IPS-20b (cell line): Measurements from ENCODE around the gene PGLYRP3.
"Not testable (repeated sequence)": the region's sequence is repeated elsewhere in the genome, so short reads cannot be mapped to it uniquely, and the experiment has no call there.

Experiments
- H3K27ac ChIP-seq: one replicate; pipeline ENCODE4 v1.5.1; 2013; ENCODE audit warnings: low read length
- H3K27me3 ChIP-seq: 2 replicates; pipeline ENCODE4 v1.6.1; 2013; ENCODE audit warnings: mild to moderate bottlenecking, low read length, inconsistent platforms; ENCODE audit not compliant: insufficient read depth
- H3K36me3 ChIP-seq: 2 replicates; pipeline ENCODE4 v1.6.1; 2013; ENCODE audit warnings: low read depth, mild to moderate bottlenecking, inconsistent platforms, low read length, moderate library complexity; ENCODE audit not compliant: insufficient read depth
- H3K4me1 ChIP-seq: 2 replicates; pipeline ENCODE4 v1.6.1; 2013; ENCODE audit warnings: mild to moderate bottlenecking, control low read depth, inconsistent platforms, low read length, moderate library complexity; ENCODE audit not compliant: insufficient read depth
- H3K4me3 ChIP-seq: 2 replicates; pipeline ENCODE4 v1.5.1; 2013; ENCODE audit warnings: mild to moderate bottlenecking, low read length, inconsistent platforms
- H3K9ac ChIP-seq: 2 replicates; pipeline ENCODE4 v1.6.1; 2013; ENCODE audit warnings: low read depth, mild to moderate bottlenecking, inconsistent platforms, low read length, moderate library complexity
- H3K9me3 ChIP-seq: 2 replicates; pipeline ENCODE4 v1.6.1; 2013; ENCODE audit warnings: mild to moderate bottlenecking, low read depth, low read length, inconsistent platforms; ENCODE audit not compliant: insufficient read depth

PGLYRP3 gene

GRCh38 chr1:153355445-153356071 lies 42.8 kb upstream of the PGLYRP3 start:
- no peak overlapping the region for H3K4me3 ChIP-seq
- no peak overlapping the region for H3K27ac ChIP-seq
- H3K9me3 ChIP-seq = no peaks in the 10 kb centered on the region
- H3K4me1 ChIP-seq = no peaks in the 10 kb centered on the region
- no peaks in the 10 kb centered on the region for H3K36me3 ChIP-seq
- no peak overlapping the region for H3K9ac ChIP-seq
- H3K27me3 ChIP-seq = 0 out of 2 replicates have a peak, but pooled peaks cover 4% of the 10 kb centered on the region

GRCh38 chr1:153354515-153355193 lies 41.9 kb upstream of the PGLYRP3 start:
- 0 out of 2 replicates have a peak, but pooled peaks cover 4% of the 10 kb centered on the region for H3K27me3 ChIP-seq
- H3K27ac ChIP-seq = no peak overlapping the region
- no peak overlapping the region for H3K9ac ChIP-seq
- no peak overlapping the region for H3K4me3 ChIP-seq
- H3K4me1 ChIP-seq = no peaks in the 10 kb centered on the region
- H3K36me3 ChIP-seq = no peaks in the 10 kb centered on the region
- no peaks in the 10 kb centered on the region for H3K9me3 ChIP-seq

- H3K4me3 ChIP-seq = no peak overlapping the region
- no peaks in the 10 kb centered on the region for H3K9me3 ChIP-seq
- H3K4me1 ChIP-seq = no peaks in the 10 kb centered on the region
- H3K9ac ChIP-seq = no peak overlapping the region
- H3K36me3 ChIP-seq = no peaks in the 10 kb centered on the region
- H3K27me3 ChIP-seq = 0 out of 2 replicates have a peak, but pooled peaks cover 4% of the 10 kb centered on the region
- no peak overlapping the region for H3K27ac ChIP-seq
These were observed 40.6 kb upstream of the PGLYRP3 start for GRCh38 chr1:153353226-153353947.

- Histone ChIP-seq H3K4me1 (no peaks in the 10 kb centered on the region), H3K27ac (no peak overlapping the region), H3K27me3 (0 out of 2 replicates have a peak, but pooled peaks cover 4% of the 10 kb centered on the region), H3K4me3 (no peak overlapping the region), H3K9ac (no peak overlapping the region), H3K9me3 (no peaks in the 10 kb centered on the region), H3K36me3 (no peaks in the 10 kb centered on the region)
These were observed 39.8 kb upstream of the PGLYRP3 start for GRCh38 chr1:153352523-153352922.

- H3K4me1 ChIP-seq = no peaks in the 10 kb centered on the region
- H3K27me3 ChIP-seq = 0 out of 2 replicates have a peak, but pooled peaks cover 4% of the 10 kb centered on the region
- no peaks in the 10 kb centered on the region for H3K9me3 ChIP-seq
- no peak overlapping the region for H3K9ac ChIP-seq
- no peak overlapping the region for H3K27ac ChIP-seq
- H3K36me3 ChIP-seq = no peaks in the 10 kb centered on the region
- no peak overlapping the region for H3K4me3 ChIP-seq
These were observed 37.7 kb upstream of the PGLYRP3 start for GRCh38 chr1:153350321-153350957.

GRCh38 chr1:153349363-153350320 lies 36.9 kb upstream of the PGLYRP3 start:
- Histone ChIP-seq H3K4me3 (no peak overlapping the region), H3K27ac (no peak overlapping the region), H3K27me3 (0 out of 2 replicates have a peak, but pooled peaks cover 4% of the 10 kb centered on the region), H3K9ac (no peak overlapping the region), H3K36me3 (no peaks in the 10 kb centered on the region), H3K9me3 (no peaks in the 10 kb centered on the region), H3K4me1 (no peaks in the 10 kb centered on the region)

GRCh38 chr1:153348511-153349362 lies 36.0 kb upstream of the PGLYRP3 start, which contains the start of gene PGLYRP4:
Gene PGLYRP4, minus strand, starts transcription at chr1:153348841. Its CDS starts 909 bp downstream, at chr1:153347932.
- 0 out of 2 replicates have a peak, but pooled peaks cover 4% of the 10 kb centered on the region for H3K27me3 ChIP-seq
- no peaks in the 10 kb centered on the region for H3K4me1 ChIP-seq
- H3K9me3 ChIP-seq = no peaks in the 10 kb centered on the region
- no peak within 1 kb of the TSS for H3K27ac ChIP-seq
- H3K36me3 ChIP-seq = no peaks in the 10 kb centered on the region
- no peak within 1 kb of the TSS for H3K9ac ChIP-seq
- H3K4me3 ChIP-seq = no peak within 1 kb of the TSS

- Histone ChIP-seq H3K36me3 (no peaks in the 10 kb centered on the region), H3K4me1 (no peaks in the 10 kb centered on the region), H3K27ac (no peak overlapping the region), H3K9ac (no peak overlapping the region), H3K9me3 (no peaks in the 10 kb centered on the region), H3K27me3 (0 out of 2 replicates have a peak, but pooled peaks cover 4% of the 10 kb centered on the region), H3K4me3 (no peak overlapping the region)
These were observed 35.1 kb upstream of the PGLYRP3 start for GRCh38 chr1:153347856-153348255.

GRCh38 chr1:153347049-153347448 lies 34.3 kb upstream of the PGLYRP3 start:
- H3K36me3 ChIP-seq, H3K4me3 ChIP-seq, H3K9me3 ChIP-seq, H3K27ac ChIP-seq, H3K4me1 ChIP-seq, H3K27me3 ChIP-seq, H3K9ac ChIP-seq: not testable (repeated sequence)

- Histone ChIP-seq H3K27ac (no peak overlapping the region), H3K9ac (no peak overlapping the region), H3K4me1 (no peaks in the 10 kb centered on the region), H3K9me3 (no peaks in the 10 kb centered on the region), H3K4me3 (no peak overlapping the region), H3K27me3 (0 out of 2 replicates have a peak, but pooled peaks cover 3% of the 10 kb centered on the region), H3K36me3 (no peaks in the 10 kb centered on the region)
These were observed 33.4 kb upstream of the PGLYRP3 start for GRCh38 chr1:153346077-153346723.
